GM13977 (cell line): Measurements from ENCODE around the gene CFAP20DC.

Experiments used
- DNase-seq: peaks from one replicate; pipeline ENCODE4 v3.0.0; 2012; ENCODE audit warnings: low spot score
- in situ Hi-C: fragments of 300-500 bp; cut with MboI; formaldehyde crosslinking; loops from one replicate; pipeline ENCODE4 v1.12.0; 2022; ENCODE audit warnings: low sequenced_read_pairs, low pct_unique_long_range_greater_than_20kb, mixed read lengths, inconsistent platforms; ENCODE audit not compliant: unreplicated experiment
- TF ChIP-seq, protein P1 (sequence below): IDR thresholded peaks from 2 replicates; pipeline ENCODE4 v1.5.1; 2012; ENCODE audit warnings: mild to moderate bottlenecking, control low read depth; ENCODE audit not compliant: insufficient read depth; ENCODE audit errors: extremely low read depth, missing control alignments

CFAP20DC gene

DNA sequence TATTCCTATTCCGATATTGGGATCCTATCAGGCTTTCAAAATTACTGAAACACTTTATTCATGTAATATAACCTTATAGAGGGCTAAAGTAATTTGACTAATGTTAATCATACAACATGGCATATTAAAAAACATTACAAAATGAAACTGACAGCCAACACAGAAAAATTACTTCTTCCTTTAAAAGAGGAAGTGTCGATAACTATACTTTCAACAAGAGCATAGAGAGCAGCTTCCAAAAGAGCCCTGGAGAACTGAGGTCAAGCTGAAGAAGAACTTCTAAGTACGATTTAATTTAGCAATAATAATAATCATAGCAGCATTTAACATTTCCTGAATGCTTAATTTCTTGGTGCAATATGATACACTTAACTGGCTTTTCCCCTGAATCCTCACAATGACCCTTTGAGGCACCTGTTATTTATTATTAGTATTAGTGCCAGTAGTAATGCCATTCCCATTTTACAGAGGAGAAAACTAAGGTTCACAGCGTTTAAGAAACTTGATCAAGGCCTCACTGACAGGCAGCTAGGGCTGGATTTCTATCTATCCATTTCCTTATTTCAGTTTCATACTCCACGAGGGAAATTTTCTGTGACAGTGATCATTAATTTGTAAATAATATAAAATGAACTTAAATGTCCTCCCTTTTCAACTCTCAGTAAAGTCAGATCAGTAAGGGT, 181.6 kb downstream of the CFAP20DC start:
- DNase-seq, result no peak
- TF ChIP-seq, protein P1, sequence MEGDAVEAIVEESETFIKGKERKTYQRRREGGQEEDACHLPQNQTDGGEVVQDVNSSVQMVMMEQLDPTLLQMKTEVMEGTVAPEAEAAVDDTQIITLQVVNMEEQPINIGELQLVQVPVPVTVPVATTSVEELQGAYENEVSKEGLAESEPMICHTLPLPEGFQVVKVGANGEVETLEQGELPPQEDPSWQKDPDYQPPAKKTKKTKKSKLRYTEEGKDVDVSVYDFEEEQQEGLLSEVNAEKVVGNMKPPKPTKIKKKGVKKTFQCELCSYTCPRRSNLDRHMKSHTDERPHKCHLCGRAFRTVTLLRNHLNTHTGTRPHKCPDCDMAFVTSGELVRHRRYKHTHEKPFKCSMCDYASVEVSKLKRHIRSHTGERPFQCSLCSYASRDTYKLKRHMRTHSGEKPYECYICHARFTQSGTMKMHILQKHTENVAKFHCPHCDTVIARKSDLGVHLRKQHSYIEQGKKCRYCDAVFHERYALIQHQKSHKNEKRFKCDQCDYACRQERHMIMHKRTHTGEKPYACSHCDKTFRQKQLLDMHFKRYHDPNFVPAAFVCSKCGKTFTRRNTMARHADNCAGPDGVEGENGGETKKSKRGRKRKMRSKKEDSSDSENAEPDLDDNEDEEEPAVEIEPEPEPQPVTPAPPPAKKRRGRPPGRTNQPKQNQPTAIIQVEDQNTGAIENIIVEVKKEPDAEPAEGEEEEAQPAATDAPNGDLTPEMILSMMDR, result no peak
- in situ Hi-C loops, result no loop called here

DNA sequence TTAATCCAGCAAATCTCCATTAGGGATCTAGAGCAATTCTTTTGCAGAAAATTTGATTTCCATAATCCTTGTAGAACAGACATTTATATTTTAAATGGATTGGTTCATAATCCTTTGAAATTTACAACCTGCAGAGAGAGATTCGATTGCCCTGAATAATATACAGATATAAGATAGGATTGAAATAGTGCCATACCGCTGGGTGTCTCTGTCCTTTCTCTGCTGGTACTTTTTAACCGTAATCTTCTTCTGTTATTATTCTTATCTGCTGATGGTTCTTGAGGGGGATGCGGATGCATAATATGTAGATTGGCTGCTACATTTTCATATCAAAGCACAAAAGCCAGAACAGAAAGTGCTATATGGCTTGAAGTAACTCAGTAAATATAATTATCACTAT, 182.2 kb downstream of the CFAP20DC start:
- DNase-seq, result no peak
- TF ChIP-seq, protein P1, result no peak
- in situ Hi-C loops, result no loop called here

DNA sequence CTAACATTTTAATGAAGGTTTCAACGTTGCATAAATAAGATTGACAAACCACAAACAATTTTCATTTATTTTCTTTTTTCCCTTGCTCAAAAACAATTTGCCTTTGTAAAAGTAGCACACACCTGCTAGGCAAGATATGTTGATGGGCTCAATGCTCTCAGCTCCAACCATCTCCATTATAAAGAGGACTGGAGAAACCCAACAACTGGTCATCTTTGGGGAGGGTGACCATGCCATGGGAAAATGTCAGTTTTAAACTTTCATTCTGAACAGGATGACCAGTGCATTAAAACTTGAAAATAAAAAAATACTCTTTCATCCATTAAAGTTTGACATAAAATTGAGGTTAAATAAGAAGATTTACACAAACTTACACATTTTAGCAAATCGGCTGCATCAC, 183.7 kb downstream of the CFAP20DC start:
- no peak for DNase-seq
- in situ Hi-C loops, result no loop called here
- TF ChIP-seq, protein P1, result no peak

DNA sequence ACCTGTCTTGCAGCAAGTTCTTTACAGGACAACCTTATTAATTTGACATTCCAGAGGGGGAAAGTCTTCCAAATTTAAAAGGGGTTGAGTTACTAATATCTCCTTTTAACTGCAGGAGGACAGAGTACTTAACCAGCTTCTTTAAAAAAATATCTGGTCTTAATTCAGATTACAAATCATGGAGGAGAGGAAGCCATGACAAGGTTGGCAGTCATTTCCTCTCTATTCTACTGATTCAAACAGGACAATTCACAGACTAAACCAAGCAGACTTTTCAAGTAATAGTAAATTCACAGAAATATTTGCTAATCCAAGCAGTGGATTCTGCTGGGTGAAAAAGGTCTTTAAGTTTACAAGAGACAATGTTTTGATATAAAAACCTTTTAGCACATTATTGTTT, 185.3 kb downstream of the CFAP20DC start:
- in situ Hi-C loops, result no loop called here
- no peak for DNase-seq
- TF ChIP-seq, protein P1, result no peak

- TF ChIP-seq, protein P1, result no peak
- in situ Hi-C loops, result no loop called here
- DNase-seq, result no peak
Observed at GRCh38 chr3:58863206-58863605, 186.6 kb downstream of the CFAP20DC start.

DNA sequence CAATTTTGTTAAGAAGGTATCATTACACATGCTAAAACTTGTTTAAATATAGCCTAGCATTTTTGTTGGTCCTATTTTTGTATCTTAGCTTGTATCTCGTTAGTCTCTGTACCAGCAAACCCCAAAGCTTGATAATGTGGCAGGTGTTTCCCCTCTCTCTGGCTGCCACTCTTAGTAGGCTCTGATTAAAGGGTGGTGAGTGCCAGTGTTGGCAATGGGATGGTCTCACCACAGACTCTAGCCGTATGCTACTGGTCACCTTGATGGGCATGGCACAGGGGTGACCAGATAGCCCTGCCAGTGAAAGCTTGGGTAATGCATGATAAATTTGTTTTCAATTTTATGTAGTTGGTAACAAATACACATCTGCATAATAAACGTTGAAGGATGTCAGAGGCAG, 188.3 kb downstream of the CFAP20DC start:
- in situ Hi-C loops, result no loop called here
- DNase-seq, result no peak
- TF ChIP-seq, protein P1, result no peak
